Germinal center (tissue), 1 donor: Measurements from ENCODE around the gene CABLES2.

Experiments used
- DNase-seq: peaks from one replicate; pipeline ENCODE4 v3.0.0; 2012; ENCODE audit warnings: mixed read lengths, low spot score

CABLES2 gene

GRCh38 chr20:62359491-62360121, 47.5 kb downstream of the CABLES2 start:
- no peak for DNase-seq

GRCh38 chr20:62359043-62359490, 48.0 kb downstream of the CABLES2 start:
- DNase-seq = no peak

GRCh38 chr20:62358171-62359042, 48.7 kb downstream of the CABLES2 start:
- DNase-seq = no peak

- no peak for DNase-seq
Measured at GRCh38 chr20:62357681-62358080, 49.4 kb downstream of the CABLES2 start.

- no peak for DNase-seq
Measured at GRCh38 chr20:62357187-62357667, 49.9 kb downstream of the CABLES2 start.

GRCh38 chr20:62356589-62357186, 50.4 kb downstream of the CABLES2 start:
- no peak for DNase-seq

- no peak for DNase-seq
Measured at GRCh38 chr20:62355878-62356588, 51.1 kb downstream of the CABLES2 start.

- no peak for DNase-seq
Measured at GRCh38 chr20:62355516-62355877, 51.6 kb downstream of the CABLES2 start.

GRCh38 chr20:62354811-62355341, 52.2 kb downstream of the CABLES2 start:
- DNase-seq = no peak

GRCh38 chr20:62354031-62354808, 52.9 kb downstream of the CABLES2 start:
- no peak for DNase-seq

- DNase-seq = no peak
Measured at GRCh38 chr20:62353289-62354030, 53.6 kb downstream of the CABLES2 start.

GRCh38 chr20:62352402-62353288, 54.4 kb downstream of the CABLES2 start:
- no peak for DNase-seq

- DNase-seq = no peak
Measured at GRCh38 chr20:62351469-62352401, 55.4 kb downstream of the CABLES2 start.

- DNase-seq = no peak
Measured at GRCh38 chr20:62350629-62351422, 56.3 kb downstream of the CABLES2 start.

- DNase-seq = no peak
Measured at GRCh38 chr20:62350098-62350628, 56.9 kb downstream of the CABLES2 start.

- no peak for DNase-seq
Measured at GRCh38 chr20:62349556-62350097, 57.5 kb downstream of the CABLES2 start.

GRCh38 chr20:62348604-62349003, 58.5 kb downstream of the CABLES2 start:
- no peak for DNase-seq
